Skeletal muscle satellite cell (primary cell): Measurements from ENCODE around the gene HRNR.

Source experiments
- H3K27me3 ChIP-seq: 2 replicates; pipeline ENCODE4 v1.7.0; 2013; ENCODE audit warnings: low read length; ENCODE audit not compliant: control insufficient read depth, insufficient read depth
- H3K36me3 ChIP-seq: 2 replicates; pipeline ENCODE4 v1.7.0; 2013; ENCODE audit warnings: mild to moderate bottlenecking, control low read depth, low read length; ENCODE audit not compliant: insufficient read depth
- H3K4me1 ChIP-seq: 2 replicates; pipeline ENCODE4 v1.7.0; 2013; ENCODE audit warnings: low read length; ENCODE audit not compliant: control insufficient read depth, insufficient read depth
- H3K4me2 ChIP-seq: 2 replicates; pipeline ENCODE4 v1.7.0; 2013; ENCODE audit warnings: mild to moderate bottlenecking, low read length
- H3K4me3 ChIP-seq: 2 replicates; pipeline ENCODE4 v1.7.0; 2013; ENCODE audit warnings: low read length
- H3K9ac ChIP-seq: 2 replicates; pipeline ENCODE4 v1.7.0; 2013; ENCODE audit warnings: mild to moderate bottlenecking, low read depth, low read length, moderate library complexity
- H3K9me3 ChIP-seq: replicated peaks from 2 replicates; pipeline ENCODE4 v1.7.0; 2013; ENCODE audit warnings: mild to moderate bottlenecking, control low read depth, low read length

Gene HRNR

GRCh38 chr1:152186556-152187285, 37.3 kb downstream of the HRNR start:
- no peaks in the 10 kb centered on the region for H3K36me3 ChIP-seq
- no peaks in the 10 kb centered on the region for H3K27me3 ChIP-seq
- H3K4me3 ChIP-seq, result no peak overlapping the region
- no peaks in the 10 kb centered on the region for H3K9me3 ChIP-seq
- no peak overlapping the region for H3K9ac ChIP-seq
- peaks cover 28% of the 10 kb centered on the region for H3K4me1 ChIP-seq
- H3K4me2 ChIP-seq, result no peak overlapping the region

GRCh38 chr1:152185544-152186391, 38.2 kb downstream of the HRNR start:
- H3K4me1 ChIP-seq, result peaks cover 28% of the 10 kb centered on the region
- H3K9ac ChIP-seq, result no peak overlapping the region
- H3K9me3 ChIP-seq, result no peaks in the 10 kb centered on the region
- H3K27me3 ChIP-seq, result no peaks in the 10 kb centered on the region
- no peak overlapping the region for H3K4me3 ChIP-seq
- no peak overlapping the region for H3K4me2 ChIP-seq
- no peaks in the 10 kb centered on the region for H3K36me3 ChIP-seq

- Histone ChIP-seq H3K4me2 (peak overlapping the region; percentile 39), H3K9ac (no peak overlapping the region), H3K27me3 (no peaks in the 10 kb centered on the region), H3K36me3 (no peaks in the 10 kb centered on the region), H3K4me1 (peaks cover 29% of the 10 kb centered on the region), H3K9me3 (no peaks in the 10 kb centered on the region), H3K4me3 (no peak overlapping the region)
Measured at GRCh38 chr1:152182944-152183361, 41.0 kb downstream of the HRNR start.

GRCh38 chr1:152182431-152182830, 41.6 kb downstream of the HRNR start:
- Histone ChIP-seq H3K4me2 (peak overlapping the region; percentile 39), H3K36me3 (no peaks in the 10 kb centered on the region), H3K9me3 (no peaks in the 10 kb centered on the region), H3K4me1 (peaks cover 29% of the 10 kb centered on the region), H3K27me3 (no peaks in the 10 kb centered on the region), H3K9ac (peak overlapping the region; percentile 25), H3K4me3 (no peak overlapping the region)

- no peak overlapping the region for H3K9ac ChIP-seq
Measured at GRCh38 chr1:152179566-152179965, 44.4 kb downstream of the HRNR start.

GRCh38 chr1:152170287-152170905, 53.6 kb downstream of the HRNR start:
- H3K9ac ChIP-seq, result no peak overlapping the region
- H3K9me3 ChIP-seq, result no peaks in the 10 kb centered on the region
- no peak overlapping the region for H3K4me2 ChIP-seq
- H3K4me1 ChIP-seq, result peaks cover 14% of the 10 kb centered on the region
- H3K4me3 ChIP-seq, result no peak overlapping the region
- H3K27me3 ChIP-seq, result peaks cover 74% of the 10 kb centered on the region
- no peaks in the 10 kb centered on the region for H3K36me3 ChIP-seq

More at GRCh38 chr1:152179566-152179965, 44.4 kb downstream of the HRNR start:
- peaks cover 5% of the 10 kb centered on the region for H3K27me3 ChIP-seq
- no peak overlapping the region for H3K4me2 ChIP-seq
- peaks cover 26% of the 10 kb centered on the region for H3K4me1 ChIP-seq
- no peak overlapping the region for H3K4me3 ChIP-seq
- H3K9me3 ChIP-seq, result no peaks in the 10 kb centered on the region
- no peaks in the 10 kb centered on the region for H3K36me3 ChIP-seq

- H3K36me3 ChIP-seq, result no peaks in the 10 kb centered on the region
- H3K27me3 ChIP-seq, result peaks cover 76% of the 10 kb centered on the region
- H3K4me1 ChIP-seq, result peaks cover 14% of the 10 kb centered on the region
- H3K9me3 ChIP-seq, result no peaks in the 10 kb centered on the region
- H3K9ac ChIP-seq, result no peak overlapping the region
- H3K4me2 ChIP-seq, result no peak overlapping the region
- H3K4me3 ChIP-seq, result no peak overlapping the region
Measured at GRCh38 chr1:152169366-152170025, 54.5 kb downstream of the HRNR start.

GRCh38 chr1:152168535-152168868, 55.5 kb downstream of the HRNR start:
- no peaks in the 10 kb centered on the region for H3K36me3 ChIP-seq
- H3K9me3 ChIP-seq, result no peaks in the 10 kb centered on the region
- no peak overlapping the region for H3K4me3 ChIP-seq
- H3K9ac ChIP-seq, result no peak overlapping the region
- H3K4me1 ChIP-seq, result peaks cover 15% of the 10 kb centered on the region
- peaks cover 83% of the 10 kb centered on the region for H3K27me3 ChIP-seq
- H3K4me2 ChIP-seq, result no peak overlapping the region

- H3K4me1 ChIP-seq, result peaks cover 20% of the 10 kb centered on the region
- no peak overlapping the region for H3K4me2 ChIP-seq
- no peak overlapping the region for H3K9ac ChIP-seq
- no peak overlapping the region for H3K4me3 ChIP-seq
- H3K36me3 ChIP-seq, result no peaks in the 10 kb centered on the region
- H3K27me3 ChIP-seq, result peaks cover 83% of the 10 kb centered on the region
- H3K9me3 ChIP-seq, result no peaks in the 10 kb centered on the region
Measured at GRCh38 chr1:152167835-152168534, 56.0 kb downstream of the HRNR start.

GRCh38 chr1:152166966-152167365, 57.0 kb downstream of the HRNR start:
- no peak overlapping the region for H3K4me2 ChIP-seq
- no peak overlapping the region for H3K9ac ChIP-seq
- H3K4me3 ChIP-seq, result no peak overlapping the region
- no peaks in the 10 kb centered on the region for H3K36me3 ChIP-seq
- H3K27me3 ChIP-seq, result peaks cover 73% of the 10 kb centered on the region
- H3K4me1 ChIP-seq, result peaks cover 24% of the 10 kb centered on the region
- no peaks in the 10 kb centered on the region for H3K9me3 ChIP-seq
